NB4 (cell line): ENCODE data around the gene UNG.

ENCODE experiments used
- DNase-seq: peaks from one replicate; pipeline ENCODE4 v3.0.0; 2010; ENCODE audit warnings: low read depth
- H3K4me3 ChIP-seq: one replicate; pipeline ENCODE4 v1.5.1; 2011; ENCODE audit warnings: mild to moderate bottlenecking, low read depth, low read length, moderate library complexity
- CTCF ChIP-seq: IDR thresholded peaks from one replicate; pipeline ENCODE4 v1.5.1; 2012; ENCODE audit warnings: low read depth, low read length
- MAX ChIP-seq: IDR thresholded peaks from 2 replicates; pipeline ENCODE4 v1.6.1; 2011; ENCODE audit warnings: low read depth, low read length
- MYC ChIP-seq: IDR thresholded peaks from 2 replicates; pipeline ENCODE4 v1.6.1; 2011; ENCODE audit warnings: low read depth, low read length
- POLR2A ChIP-seq: IDR thresholded peaks from 2 replicates; pipeline ENCODE4 v1.6.1; 2011; ENCODE audit warnings: mild to moderate bottlenecking; ENCODE audit not compliant: insufficient read length; ENCODE audit errors: extremely low read depth

Gene UNG

DNA sequence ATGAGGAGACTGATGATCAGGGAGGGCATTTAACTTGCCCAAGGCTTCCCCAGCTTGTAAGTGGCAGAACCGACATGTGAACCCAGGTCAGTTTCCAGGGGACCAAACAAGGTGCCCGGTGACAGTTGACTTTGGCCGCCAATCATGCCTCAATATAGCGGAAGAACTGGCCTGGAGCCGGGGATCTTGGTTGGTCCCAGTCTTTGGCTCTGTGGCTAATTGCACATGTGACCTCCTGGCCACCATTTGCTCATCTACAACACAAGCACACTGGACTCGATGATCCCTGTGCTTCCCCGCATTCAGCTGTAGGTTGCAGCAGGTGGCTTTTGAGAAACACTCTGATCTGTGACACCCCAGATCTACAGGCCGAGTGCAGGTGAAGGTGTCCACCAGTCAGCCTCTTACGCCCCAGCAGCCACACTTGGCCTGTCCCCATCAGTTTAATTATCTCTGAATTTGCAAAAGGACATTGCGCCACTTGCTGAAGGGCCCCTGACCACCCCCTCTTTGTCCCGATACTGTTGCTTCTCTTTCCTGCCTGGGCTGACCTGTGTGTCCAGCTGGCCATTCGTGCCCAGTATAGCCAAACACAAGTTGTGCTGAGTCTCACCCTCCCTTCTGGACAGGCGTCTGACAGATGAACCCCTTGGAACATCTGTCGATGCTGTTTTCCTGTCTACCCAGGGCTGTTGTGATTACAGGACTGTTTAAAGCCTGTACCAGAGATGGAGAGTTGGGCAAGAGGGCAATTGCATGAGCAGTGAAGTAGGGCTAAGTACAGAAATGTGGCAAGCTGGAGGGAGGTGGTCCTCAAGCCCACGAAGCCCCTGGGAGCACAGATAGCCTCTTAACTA lies 33.1 kb downstream of the UNG start:
- H3K4me3 ChIP-seq, result no peak overlapping the region
- TF ChIP-seq CTCF, result no peak
- no peak for TF ChIP-seq MYC
- peak; percentile 34 for DNase-seq

- no peak overlapping the region for H3K4me3 ChIP-seq
- DNase-seq, result no peak
- TF ChIP-seq CTCF (no peak), MYC (no peak), POLR2A (no peak), MAX (no peak)
Observed at GRCh38 chr12:109131154-109132050, 34.0 kb downstream of the UNG start.

GRCh38 chr12:109134186-109134917 lies 37.0 kb downstream of the UNG start:
- no peak overlapping the region for H3K4me3 ChIP-seq
- peak; percentile 69 for TF ChIP-seq CTCF
- no peak for TF ChIP-seq POLR2A
- DNase-seq, result peak; percentile 43

- H3K4me3 ChIP-seq, result no peak overlapping the region
- TF ChIP-seq CTCF, result no peak
- no peak for TF ChIP-seq MAX
- TF ChIP-seq MYC, result no peak
- TF ChIP-seq POLR2A, result no peak
- DNase-seq, result no peak
Observed at GRCh38 chr12:109137055-109137454, 39.7 kb downstream of the UNG start.

DNA sequence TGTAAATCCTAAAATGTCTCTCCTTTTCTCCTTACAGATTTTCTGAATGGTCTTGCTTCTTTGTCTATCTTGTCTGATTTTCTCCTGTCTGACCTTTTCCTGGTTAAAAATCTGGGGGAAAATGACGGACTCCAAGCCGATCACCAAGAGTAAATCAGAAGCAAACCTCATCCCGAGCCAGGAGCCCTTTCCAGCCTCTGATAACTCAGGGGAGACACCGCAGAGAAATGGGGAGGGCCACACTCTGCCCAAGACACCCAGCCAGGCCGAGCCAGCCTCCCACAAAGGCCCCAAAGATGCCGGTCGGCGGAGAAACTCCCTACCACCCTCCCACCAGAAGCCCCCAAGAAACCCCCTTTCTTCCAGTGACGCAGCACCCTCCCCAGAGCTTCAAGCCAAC lies 42.0 kb downstream of the UNG start:
- H3K4me3 ChIP-seq, result no peak overlapping the region
- TF ChIP-seq MAX, result no peak
- TF ChIP-seq CTCF, result no peak
- TF ChIP-seq POLR2A, result no peak
- no peak for TF ChIP-seq MYC
- DNase-seq, result no peak
